H1 (cell line): ENCODE data around the gene EPB41L5.

Experiments used
- TEAD4 ChIP-seq: IDR thresholded peaks from 2 replicates; pipeline ENCODE4 v1.6.1; 2012; ENCODE audit warnings: low read depth, low read length, inconsistent platforms, mixed read lengths
- YY1 ChIP-seq: IDR thresholded peaks from 2 replicates; pipeline ENCODE4 v1.6.1; 2011; ENCODE audit warnings: low read depth, mild to moderate bottlenecking, low read length

DNA sequence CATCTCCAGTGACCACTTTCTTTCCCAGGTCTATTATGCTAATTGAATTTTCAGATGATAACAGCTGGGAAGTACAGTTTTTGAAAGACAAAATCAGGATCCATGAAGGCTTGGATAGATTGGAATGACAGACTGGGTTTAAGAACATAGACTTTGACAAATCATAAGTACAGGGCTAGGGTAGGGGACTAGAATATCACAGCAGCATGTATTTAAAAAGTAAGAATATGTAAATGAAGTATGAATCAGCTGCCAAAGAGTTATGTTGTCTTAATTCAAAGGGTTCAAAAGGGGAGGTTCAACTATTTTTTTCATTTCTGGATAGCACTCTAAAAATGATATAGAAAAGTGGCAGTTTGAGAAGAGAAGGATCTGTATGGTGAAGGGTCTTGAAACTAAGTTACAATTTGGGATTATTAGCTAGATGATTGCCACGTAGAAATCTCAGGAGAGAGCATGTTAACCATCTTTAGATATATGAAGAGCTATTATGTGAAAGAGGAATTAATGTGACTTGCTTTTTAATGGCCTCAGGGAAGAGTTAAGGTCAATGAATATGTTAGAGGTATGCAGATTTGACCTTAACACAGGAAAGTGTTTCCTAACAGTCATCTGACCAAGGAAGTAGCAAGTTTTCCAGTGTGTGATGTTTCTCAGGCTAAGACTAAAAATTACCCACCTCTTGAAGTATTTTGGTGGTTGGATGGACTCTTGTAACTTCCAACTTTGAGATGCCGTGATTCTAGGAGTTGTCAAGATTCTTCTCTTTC lies 128.6 kb downstream of the EPB41L5 start:
- TF ChIP-seq YY1 (no peak), TEAD4 (no peak)
